ENCODE results near the gene BACH2. TPM values are rescaled to one million over a fixed set of nuclear protein-coding genes. Genes with fewer than 3 reads are reported as not detected.

BACH2 gene
- total RNA-seq, 6 donors from 2014 or later, result 3.1 to 6.8 (median 5.3) TPM

DNA sequence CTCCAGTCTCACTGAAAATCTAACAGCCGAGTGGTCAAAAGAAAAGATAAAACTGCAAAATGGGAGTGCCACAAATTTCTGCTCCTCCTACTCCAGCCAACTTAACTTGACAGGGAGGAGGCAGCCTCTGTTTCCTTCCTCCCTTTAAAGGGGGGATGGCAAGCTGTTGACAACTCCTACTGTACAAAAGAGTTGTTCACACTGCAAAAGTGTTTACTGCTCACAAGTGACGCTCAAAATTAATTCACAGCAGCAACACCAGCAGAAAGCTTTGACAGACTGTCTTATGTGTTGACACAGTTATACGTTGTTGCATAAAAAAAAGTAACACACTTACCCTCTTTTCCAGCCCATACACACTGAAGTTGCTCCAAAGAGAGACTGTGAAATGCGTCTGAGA, 169.8 kb downstream of the BACH2 start:
- Histone ChIP-seq H3K27me3 (no peaks in the 10 kb centered on the region), H3K4me1 (peaks cover 0 to 22% (median 3%) of the 10 kb centered on the region in 4 donors), H3K27ac (peak overlapping the region in 1 of 4 donors; percentile 1), H3K9me3 (no peaks in the 10 kb centered on the region), H3K4me3 (no peak overlapping the region), H3K36me3 (no peaks in the 10 kb centered on the region)
- 42 to 46% methylated on average over 4 of the region's 4 CpGs for WGBS, 2 donors
- no peak for ATAC-seq (ENCODE audit: low FRiP score in 2 of 2)
- DNase-seq, result no peak
- no peak for TF ChIP-seq CTCF (IDR thresholded peaks at IDR 0.05)
- no peak for TF ChIP-seq POLR2A (IDR thresholded peaks at IDR 0.05)
- TF ChIP-seq EP300 (IDR thresholded peaks at IDR 0.05), result no peak
- no peak for TF ChIP-seq POLR2AphosphoS5 (IDR thresholded peaks at IDR 0.05)

GRCh38 chr6:90126181-90126580, 170.5 kb downstream of the BACH2 start:
- no peaks in the 10 kb centered on the region for H3K9me3 ChIP-seq
- DNase-seq, result no peak
- no peak for TF ChIP-seq EP300 (IDR thresholded peaks at IDR 0.05)
- no peak for TF ChIP-seq POLR2A (IDR thresholded peaks at IDR 0.05)
- no peak for TF ChIP-seq CTCF (IDR thresholded peaks at IDR 0.05)
- no peak for TF ChIP-seq POLR2AphosphoS5 (IDR thresholded peaks at IDR 0.05)
- 26 to 28% methylated on average over 5 of the region's 5 CpGs for WGBS, 2 donors
- ATAC-seq (ENCODE audit: low FRiP score in 2 of 2), result no peak
- peaks cover 0 to 22% (median 3%) of the 10 kb centered on the region in 4 donors for H3K4me1 ChIP-seq
- H3K36me3 ChIP-seq, result no peaks in the 10 kb centered on the region
- H3K27ac ChIP-seq, result no peak overlapping the region
- H3K4me3 ChIP-seq, result no peak overlapping the region
- H3K27me3 ChIP-seq, result no peaks in the 10 kb centered on the region

- Histone ChIP-seq H3K9me3 (no peaks in the 10 kb centered on the region), H3K4me1 (peaks cover 0 to 22% (median 3%) of the 10 kb centered on the region in 4 donors), H3K36me3 (no peaks in the 10 kb centered on the region), H3K27ac (no peak overlapping the region), H3K27me3 (no peaks in the 10 kb centered on the region), H3K4me3 (no peak overlapping the region)
- ATAC-seq (ENCODE audit: low FRiP score in 2 of 2), result no peak
- no peak for DNase-seq
- 68 to 71% methylated on average over 5 of the region's 5 CpGs for WGBS, 2 donors
- no peak for TF ChIP-seq EP300 (IDR thresholded peaks at IDR 0.05)
- no peak for TF ChIP-seq POLR2AphosphoS5 (IDR thresholded peaks at IDR 0.05)
- TF ChIP-seq POLR2A (IDR thresholded peaks at IDR 0.05), result no peak
- TF ChIP-seq CTCF (IDR thresholded peaks at IDR 0.05), result no peak
Measured at GRCh38 chr6:90124874-90125510, 171.7 kb downstream of the BACH2 start.

- H3K4me1 ChIP-seq, result peaks cover 0 to 22% (median 3%) of the 10 kb centered on the region in 4 donors
- TF ChIP-seq EP300 (IDR thresholded peaks at IDR 0.05) (no peak), POLR2A (IDR thresholded peaks at IDR 0.05) (no peak), POLR2AphosphoS5 (IDR thresholded peaks at IDR 0.05) (no peak), CTCF (IDR thresholded peaks at IDR 0.05) (no peak)
- no peak overlapping the region for H3K4me3 ChIP-seq
- no peaks in the 10 kb centered on the region for H3K27me3 ChIP-seq
- no peaks in the 10 kb centered on the region for H3K9me3 ChIP-seq
- H3K27ac ChIP-seq, result no peak overlapping the region
- H3K36me3 ChIP-seq, result no peaks in the 10 kb centered on the region
- no peak for ATAC-seq (ENCODE audit: low FRiP score in 2 of 2)
- WGBS, 2 donors, result 83 to 86% methylated on average over 7 of the region's 7 CpGs
- no peak for DNase-seq
Measured at GRCh38 chr6:90123831-90124230, 172.8 kb downstream of the BACH2 start.

DNA sequence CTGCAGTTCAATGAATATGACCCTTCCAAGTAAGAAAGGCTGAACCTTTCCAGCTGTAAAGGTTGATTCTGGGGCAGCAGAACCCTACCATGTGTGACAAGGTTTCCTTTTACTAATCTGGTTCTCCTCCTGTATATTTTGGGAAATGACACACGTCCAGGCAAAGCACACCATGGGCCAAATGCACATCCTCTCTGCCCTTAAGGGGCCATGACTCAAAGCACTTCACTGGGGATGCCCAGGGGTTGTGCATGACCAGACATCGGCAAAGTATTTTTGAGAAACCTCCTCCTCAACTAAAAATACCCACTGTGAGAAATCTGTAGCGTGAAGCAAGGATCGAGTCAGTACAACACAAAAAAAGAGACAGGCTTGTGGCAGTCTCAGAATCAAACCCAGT, 174.7 kb downstream of the BACH2 start:
- Histone ChIP-seq H3K36me3 (no peaks in the 10 kb centered on the region), H3K9me3 (no peaks in the 10 kb centered on the region), H3K4me1 (peaks cover 0 to 16% (median 3%) of the 10 kb centered on the region in 4 donors), H3K4me3 (no peak overlapping the region), H3K27ac (no peak overlapping the region), H3K27me3 (no peaks in the 10 kb centered on the region)
- 72 to 74% methylated on average over 4 of the region's 4 CpGs for whole genome bisulfite sequencing, 2 donors
- TF ChIP-seq CTCF (IDR thresholded peaks at IDR 0.05) (no peak), EP300 (IDR thresholded peaks at IDR 0.05) (no peak), POLR2A (IDR thresholded peaks at IDR 0.05) (no peak), POLR2AphosphoS5 (IDR thresholded peaks at IDR 0.05) (no peak)
- DNase-seq (no peak), ATAC-seq (ENCODE audit: low FRiP score in 2 of 2) (no peak)

Measured in upper lobe of left lung (tissue), 6 donors.